ENCODE measurements around the gene FBXL20.

- TF ChIP-seq, protein P1, sequence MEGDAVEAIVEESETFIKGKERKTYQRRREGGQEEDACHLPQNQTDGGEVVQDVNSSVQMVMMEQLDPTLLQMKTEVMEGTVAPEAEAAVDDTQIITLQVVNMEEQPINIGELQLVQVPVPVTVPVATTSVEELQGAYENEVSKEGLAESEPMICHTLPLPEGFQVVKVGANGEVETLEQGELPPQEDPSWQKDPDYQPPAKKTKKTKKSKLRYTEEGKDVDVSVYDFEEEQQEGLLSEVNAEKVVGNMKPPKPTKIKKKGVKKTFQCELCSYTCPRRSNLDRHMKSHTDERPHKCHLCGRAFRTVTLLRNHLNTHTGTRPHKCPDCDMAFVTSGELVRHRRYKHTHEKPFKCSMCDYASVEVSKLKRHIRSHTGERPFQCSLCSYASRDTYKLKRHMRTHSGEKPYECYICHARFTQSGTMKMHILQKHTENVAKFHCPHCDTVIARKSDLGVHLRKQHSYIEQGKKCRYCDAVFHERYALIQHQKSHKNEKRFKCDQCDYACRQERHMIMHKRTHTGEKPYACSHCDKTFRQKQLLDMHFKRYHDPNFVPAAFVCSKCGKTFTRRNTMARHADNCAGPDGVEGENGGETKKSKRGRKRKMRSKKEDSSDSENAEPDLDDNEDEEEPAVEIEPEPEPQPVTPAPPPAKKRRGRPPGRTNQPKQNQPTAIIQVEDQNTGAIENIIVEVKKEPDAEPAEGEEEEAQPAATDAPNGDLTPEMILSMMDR (IDR thresholded peaks at IDR 0.05; ENCODE audit: extremely low read depth in 1 of 2, insufficient read depth in 1 of 2, low read depth in 1 of 2, low read length in 2 of 2) = no peak
- TF ChIP-seq JUN (IDR thresholded peaks at IDR 0.05; ENCODE audit: borderline replicate concordance, insufficient read depth, insufficient read length, low read depth) (no peak), EZH2 (IDR thresholded peaks at IDR 0.05; ENCODE audit: borderline replicate concordance, low read depth, low read length, severe bottlenecking) (no peak), POLR2A (IDR thresholded peaks at IDR 0.05; ENCODE audit: low read depth, low read length) (no peak), POLR2AphosphoS5 (IDR thresholded peaks at IDR 0.05; ENCODE audit: insufficient read depth, low read depth, low read length) (no peak)
These were observed 192.5 kb downstream of the FBXL20 start for GRCh38 chr17:39208893-39209292.

Measured in endothelial cell of umbilical vein (primary cell).